Osteoblast (primary cell): ENCODE measurements around the gene IZUMO2. TPM values are rescaled to one million over a fixed set of nuclear protein-coding genes. Genes with fewer than 3 reads are reported as not detected.

Experiments used
- DNase-seq: peaks from one replicate; pipeline ENCODE4 v3.0.0; 2011; ENCODE audit warnings: low spot score, mixed read lengths; ENCODE audit not compliant: insufficient read length; ENCODE audit errors: missing footprints
- H2AFZ ChIP-seq: 2 replicates; pipeline ENCODE4 v1.6.0; 2011; ENCODE audit warnings: mild to moderate bottlenecking, low read length
- H3K27ac ChIP-seq: 2 replicates; pipeline ENCODE4 v1.5.1; 2011; ENCODE audit warnings: mild to moderate bottlenecking, low read depth, low read length, moderate library complexity
- H3K27me3 ChIP-seq: 2 replicates; pipeline ENCODE4 v1.6.0; 2012; ENCODE audit warnings: mild to moderate bottlenecking, control low read depth, inconsistent platforms, low read length, moderate library complexity; ENCODE audit not compliant: insufficient read depth
- H3K36me3 ChIP-seq: 2 replicates; pipeline ENCODE4 v1.5.1; 2011; ENCODE audit warnings: mild to moderate bottlenecking, low read length, control low read depth, moderate library complexity; ENCODE audit not compliant: insufficient read depth
- H3K4me1 ChIP-seq: 2 replicates; pipeline ENCODE4 v1.5.1; 2011; ENCODE audit warnings: mild to moderate bottlenecking, low read length, control low read depth, moderate library complexity; ENCODE audit not compliant: insufficient read depth
- H3K4me2 ChIP-seq: 2 replicates; pipeline ENCODE4 v1.6.0; 2011; ENCODE audit warnings: mild to moderate bottlenecking, low read length; ENCODE audit not compliant: insufficient read depth
- H3K4me3 ChIP-seq: fragments of 200-600 bp; sonication (generic); 3 replicates; pipeline ENCODE4 v1.5.1; 2012; ENCODE audit warnings: mild to moderate bottlenecking, low read length, inconsistent platforms; ENCODE audit not compliant: insufficient read depth
- H3K79me2 ChIP-seq: 2 replicates; pipeline ENCODE4 v1.6.0; 2012; ENCODE audit warnings: mild to moderate bottlenecking, low read length, control low read depth, inconsistent platforms; ENCODE audit not compliant: insufficient read depth
- H3K9me3 ChIP-seq: 2 replicates; pipeline ENCODE4 v1.5.1; 2011; ENCODE audit warnings: low read depth, low read length, control low read depth
- H4K20me1 ChIP-seq: 2 replicates; pipeline ENCODE4 v1.6.0; 2012; ENCODE audit warnings: mild to moderate bottlenecking, low read length, control low read depth; ENCODE audit not compliant: insufficient read depth
- total RNA-seq: library from RNA; depleted of rRNA; stranded (reverse); fragments of >200 nt; gene quantifications from 2 replicates; pipeline ENCODE4 v1.2.3, GENCODE V29; 2012
- TF ChIP-seq, protein P1 (sequence below): IDR thresholded peaks from 2 replicates; pipeline ENCODE4 v1.5.1; 2011; ENCODE audit warnings: mild to moderate bottlenecking, low read depth, low read length, moderate library complexity; ENCODE audit errors: extremely low read depth

IZUMO2 gene
- total RNA-seq, 1 donor, result not detected

- Histone ChIP-seq H3K4me3 (no peak overlapping the region), H3K27ac (no peak overlapping the region), H3K36me3 (no peaks in the 10 kb centered on the region), H4K20me1 (no peaks in the 10 kb centered on the region), H3K27me3 (no peaks in the 10 kb centered on the region), H3K4me2 (no peak overlapping the region), H3K4me1 (no peaks in the 10 kb centered on the region), H2AFZ (no peak overlapping the region), H3K79me2 (no peaks in the 10 kb centered on the region), H3K9me3 (no peaks in the 10 kb centered on the region)
- no peak for DNase-seq
- TF ChIP-seq, protein P1, sequence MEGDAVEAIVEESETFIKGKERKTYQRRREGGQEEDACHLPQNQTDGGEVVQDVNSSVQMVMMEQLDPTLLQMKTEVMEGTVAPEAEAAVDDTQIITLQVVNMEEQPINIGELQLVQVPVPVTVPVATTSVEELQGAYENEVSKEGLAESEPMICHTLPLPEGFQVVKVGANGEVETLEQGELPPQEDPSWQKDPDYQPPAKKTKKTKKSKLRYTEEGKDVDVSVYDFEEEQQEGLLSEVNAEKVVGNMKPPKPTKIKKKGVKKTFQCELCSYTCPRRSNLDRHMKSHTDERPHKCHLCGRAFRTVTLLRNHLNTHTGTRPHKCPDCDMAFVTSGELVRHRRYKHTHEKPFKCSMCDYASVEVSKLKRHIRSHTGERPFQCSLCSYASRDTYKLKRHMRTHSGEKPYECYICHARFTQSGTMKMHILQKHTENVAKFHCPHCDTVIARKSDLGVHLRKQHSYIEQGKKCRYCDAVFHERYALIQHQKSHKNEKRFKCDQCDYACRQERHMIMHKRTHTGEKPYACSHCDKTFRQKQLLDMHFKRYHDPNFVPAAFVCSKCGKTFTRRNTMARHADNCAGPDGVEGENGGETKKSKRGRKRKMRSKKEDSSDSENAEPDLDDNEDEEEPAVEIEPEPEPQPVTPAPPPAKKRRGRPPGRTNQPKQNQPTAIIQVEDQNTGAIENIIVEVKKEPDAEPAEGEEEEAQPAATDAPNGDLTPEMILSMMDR, result no peak
Observed at GRCh38 chr19:50187937-50188336, 24.9 kb upstream of the IZUMO2 start.

DNA sequence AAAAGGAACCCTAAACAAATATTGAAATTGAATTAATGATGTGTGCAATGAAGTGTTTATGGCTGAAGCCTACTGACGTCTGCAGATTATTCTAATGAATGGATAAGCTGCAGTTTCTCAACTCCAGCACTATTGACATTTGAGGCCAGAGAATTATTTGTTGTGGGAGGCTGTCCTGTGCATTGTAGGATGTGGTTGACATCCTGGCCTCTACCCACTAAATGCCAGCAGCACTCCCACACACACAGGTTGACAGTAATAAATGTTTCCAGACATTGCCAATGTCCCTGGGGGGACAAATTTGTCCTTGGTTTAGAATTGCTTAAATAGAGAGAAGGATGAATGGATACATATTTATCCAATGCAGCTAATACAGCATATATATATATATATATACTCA, 21.1 kb upstream of the IZUMO2 start:
- no peak overlapping the region for H2AFZ ChIP-seq
- TF ChIP-seq, protein P1, result no peak
- H3K4me2 ChIP-seq, result no peak overlapping the region
- no peaks in the 10 kb centered on the region for H4K20me1 ChIP-seq
- no peak overlapping the region for H3K4me3 ChIP-seq
- H3K9me3 ChIP-seq, result no peaks in the 10 kb centered on the region
- no peak overlapping the region for H3K27ac ChIP-seq
- no peak for DNase-seq
- H3K79me2 ChIP-seq, result no peaks in the 10 kb centered on the region
- H3K27me3 ChIP-seq, result no peaks in the 10 kb centered on the region
- no peaks in the 10 kb centered on the region for H3K36me3 ChIP-seq
- no peaks in the 10 kb centered on the region for H3K4me1 ChIP-seq

GRCh38 chr19:50181121-50181520, 18.0 kb upstream of the IZUMO2 start:
- TF ChIP-seq, protein P1, result no peak
- H3K79me2 ChIP-seq, result no peaks in the 10 kb centered on the region
- no peaks in the 10 kb centered on the region for H3K4me1 ChIP-seq

GRCh38 chr19:50178859-50179537, 15.9 kb upstream of the IZUMO2 start:
- no peak overlapping the region for H3K4me3 ChIP-seq
- no peaks in the 10 kb centered on the region for H3K9me3 ChIP-seq
- H2AFZ ChIP-seq, result no peak overlapping the region
- TF ChIP-seq, protein P1, result no peak
- no peaks in the 10 kb centered on the region for H3K27me3 ChIP-seq
- H3K4me2 ChIP-seq, result no peak overlapping the region
- no peaks in the 10 kb centered on the region for H3K4me1 ChIP-seq
- no peaks in the 10 kb centered on the region for H4K20me1 ChIP-seq
- no peak for DNase-seq
- H3K79me2 ChIP-seq, result no peaks in the 10 kb centered on the region
- H3K27ac ChIP-seq, result no peak overlapping the region
- no peaks in the 10 kb centered on the region for H3K36me3 ChIP-seq

More at GRCh38 chr19:50181121-50181520, 18.0 kb upstream of the IZUMO2 start:
- H4K20me1 ChIP-seq, result no peaks in the 10 kb centered on the region
- no peaks in the 10 kb centered on the region for H3K36me3 ChIP-seq
- no peak overlapping the region for H3K4me2 ChIP-seq
- H3K27me3 ChIP-seq, result no peaks in the 10 kb centered on the region
- DNase-seq, result no peak
- no peak overlapping the region for H2AFZ ChIP-seq
- no peak overlapping the region for H3K27ac ChIP-seq
- H3K9me3 ChIP-seq, result no peaks in the 10 kb centered on the region
- H3K4me3 ChIP-seq, result no peak overlapping the region
